ENCODE data around the gene RANBP3. TPM values are rescaled to one million over a fixed set of nuclear protein-coding genes. Genes with fewer than 3 reads are reported as not detected.

RANBP3 gene
- total RNA-seq, 4 donors from 2014 or later: 37.4 to 74.3 (median 61.3) TPM

- Histone ChIP-seq H3K4me1 (peaks cover 0 to 3% of the 10 kb centered on the region in 2 donors), H3K27ac (no peak overlapping the region), H3K9me3 (no peaks in the 10 kb centered on the region), H3K36me3 (no peaks in the 10 kb centered on the region), H3K27me3 (peaks cover 0 to 3% (median 0%) of the 10 kb centered on the region in 3 donors), H3K4me3 (no peak overlapping the region)
- intact Hi-C loops (cut with DNase I; ENCODE audit: low total_unique reads): no loop called here
- ATAC-seq (no peak), DNase-seq (no peak)
- no peak for TF ChIP-seq CTCF (IDR thresholded peaks at IDR 0.05 in 4 of 5, conservative IDR thresholded peaks at IDR 0.05 in 1 of 5)
- no peak for TF ChIP-seq POLR2A (IDR thresholded peaks at IDR 0.05)
- in situ Hi-C loops (cut with MboI; ENCODE audit: low sequenced_read_pairs in 4 of 4): no loop called here
Measured at GRCh38 chr19:5997371-5997770, 19.4 kb upstream of the RANBP3 start.

GRCh38 chr19:5996623-5997320 lies 18.8 kb upstream of the RANBP3 start:
- no peak overlapping the region for H3K4me3 ChIP-seq
- DNase-seq: no peak
- peaks cover 0 to 3% (median 0%) of the 10 kb centered on the region in 3 donors for H3K27me3 ChIP-seq
- peaks cover 0 to 3% of the 10 kb centered on the region in 2 donors for H3K4me1 ChIP-seq
- H3K36me3 ChIP-seq: no peaks in the 10 kb centered on the region
- intact Hi-C loops (cut with DNase I; ENCODE audit: low total_unique reads) (no loop called here), in situ Hi-C loops (cut with MboI; ENCODE audit: low sequenced_read_pairs in 4 of 4) (no loop called here)
- no peaks in the 10 kb centered on the region for H3K9me3 ChIP-seq
- H3K27ac ChIP-seq: no peak overlapping the region
- ATAC-seq: no peak
- no peak for TF ChIP-seq POLR2A (IDR thresholded peaks at IDR 0.05)
- no peak for TF ChIP-seq CTCF (IDR thresholded peaks at IDR 0.05 in 4 of 5, conservative IDR thresholded peaks at IDR 0.05 in 1 of 5)

GRCh38 chr19:5996102-5996501 lies 18.2 kb upstream of the RANBP3 start:
- DNase-seq (no peak), ATAC-seq (no peak)
- in situ Hi-C loops (cut with MboI; ENCODE audit: low sequenced_read_pairs in 4 of 4): no loop called here
- no peak for TF ChIP-seq POLR2A (IDR thresholded peaks at IDR 0.05)
- TF ChIP-seq CTCF (IDR thresholded peaks at IDR 0.05 in 4 of 5, conservative IDR thresholded peaks at IDR 0.05 in 1 of 5): no peak
- intact Hi-C loops (cut with DNase I; ENCODE audit: low total_unique reads): no loop called here
- Histone ChIP-seq H3K9me3 (no peaks in the 10 kb centered on the region), H3K36me3 (no peaks in the 10 kb centered on the region), H3K27me3 (peaks cover 0 to 3% (median 0%) of the 10 kb centered on the region in 3 donors), H3K4me3 (no peak overlapping the region), H3K4me1 (peaks cover 0 to 3% of the 10 kb centered on the region in 2 donors), H3K27ac (no peak overlapping the region)

- intact Hi-C loops (cut with DNase I; ENCODE audit: low total_unique reads) (no loop called here), in situ Hi-C loops (cut with MboI; ENCODE audit: low sequenced_read_pairs in 4 of 4) (no loop called here)
- H3K36me3 ChIP-seq: no peaks in the 10 kb centered on the region
Measured at GRCh38 chr19:5995606-5996005, 17.7 kb upstream of the RANBP3 start.

More at GRCh38 chr19:5995606-5996005, 17.7 kb upstream of the RANBP3 start:
- no peak overlapping the region for H3K4me3 ChIP-seq
- no peaks in the 10 kb centered on the region for H3K9me3 ChIP-seq
- H3K27ac ChIP-seq: no peak overlapping the region
- DNase-seq (no peak), ATAC-seq (no peak)
- TF ChIP-seq POLR2A (IDR thresholded peaks at IDR 0.05) (no peak), CTCF (IDR thresholded peaks at IDR 0.05 in 4 of 5, conservative IDR thresholded peaks at IDR 0.05 in 1 of 5) (no peak)
- H3K27me3 ChIP-seq: peaks cover 0 to 3% (median 0%) of the 10 kb centered on the region in 3 donors
- H3K4me1 ChIP-seq: peaks cover 0 to 3% of the 10 kb centered on the region in 2 donors

Measured in gastrocnemius medialis (tissue), 4 donors.